Globus pallidus (tissue), 1 donor: ENCODE results near the gene CTSS.
"Not testable (repeated sequence)": the region's sequence is repeated elsewhere in the genome, so short reads cannot be mapped to it uniquely, and the experiment has no call there.

ENCODE experiments used
- DNase-seq: peaks from one replicate; pipeline ENCODE4 v3.0.0-alpha.2; 2015; ENCODE audit warnings: low spot score

The CTSS gene

GRCh38 chr1:150775276-150775675, 9.7 kb upstream of the CTSS start:
- no peak for DNase-seq

DNA sequence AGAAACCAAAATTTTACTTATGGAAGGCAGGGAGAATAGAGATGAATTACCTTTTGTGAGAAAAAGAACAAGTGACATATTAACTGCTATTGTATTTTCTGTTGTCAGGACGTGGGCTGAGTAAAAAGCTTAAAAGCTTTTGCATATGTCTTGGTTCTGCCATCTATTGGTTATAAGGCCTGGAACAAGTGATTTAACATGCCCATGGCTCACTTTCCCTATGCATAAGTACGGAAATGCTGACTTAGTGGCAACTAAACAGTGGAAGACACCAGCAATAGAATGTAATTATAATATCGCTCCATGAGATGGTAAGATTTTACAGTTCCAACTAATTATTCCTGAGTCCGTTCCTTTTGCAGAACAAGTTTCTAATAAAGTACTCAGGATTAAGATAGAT, 6.7 kb upstream of the CTSS start:
- no peak for DNase-seq

DNA sequence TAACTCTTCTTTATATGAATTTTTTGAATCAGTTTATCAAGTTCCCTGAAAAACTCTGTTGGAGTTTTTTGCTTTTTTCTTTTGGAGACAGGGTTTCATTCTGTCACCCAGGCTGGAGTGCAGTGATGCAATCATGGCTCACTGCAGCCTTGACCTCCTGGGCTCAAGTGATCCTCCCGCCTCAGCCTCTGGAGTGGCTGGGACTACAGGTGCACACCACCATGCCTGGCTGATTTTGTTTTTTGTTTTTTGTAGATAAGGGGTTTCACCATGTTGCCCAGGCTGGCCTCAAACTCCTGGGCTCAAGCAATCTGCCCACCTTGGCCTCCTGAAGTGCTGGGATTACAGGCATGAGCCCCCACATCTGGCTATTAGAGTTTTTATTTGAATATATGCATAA, 2.1 kb upstream of the CTSS start:
- not testable (repeated sequence) for DNase-seq

DNA sequence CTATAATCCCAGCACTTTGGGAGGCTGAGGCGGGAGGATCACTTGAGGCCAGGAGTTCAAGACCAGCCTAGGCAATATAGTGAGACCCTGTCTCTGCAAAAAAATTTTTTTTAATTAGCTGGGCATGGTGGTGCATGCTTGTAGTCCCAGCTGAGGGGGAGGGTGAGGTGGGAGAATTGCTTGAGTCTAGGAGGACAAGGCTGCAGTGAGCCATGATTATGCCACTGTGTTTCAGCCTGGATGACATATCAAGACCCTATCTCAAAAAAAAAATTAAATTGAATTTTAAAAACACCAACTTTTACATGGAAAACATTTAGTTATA, 361 bp upstream of the CTSS start:
- DNase-seq: not testable (repeated sequence)

DNA sequence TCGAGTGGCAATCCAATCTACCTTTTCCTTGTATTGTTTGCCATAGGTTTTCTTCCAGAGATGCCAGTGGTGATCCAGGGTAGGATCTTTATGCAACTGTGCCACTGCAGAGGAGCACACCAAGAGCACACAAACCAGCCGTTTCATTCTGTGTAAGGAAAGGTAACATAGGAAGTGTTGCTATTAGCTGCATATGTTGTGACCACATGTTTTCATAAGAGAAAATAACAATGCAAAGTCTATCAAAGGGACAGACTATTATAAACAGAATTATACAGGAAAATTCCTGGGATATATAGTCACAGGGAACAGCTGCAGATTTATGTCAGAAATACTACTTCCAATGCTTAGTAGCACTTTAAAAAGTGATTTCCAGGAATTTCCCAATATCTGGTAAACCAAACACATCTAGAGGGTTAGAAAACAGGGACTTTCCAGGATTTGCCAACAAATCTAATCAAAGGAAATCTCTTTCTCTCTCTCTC, 919 bp downstream of the CTSS start:
- DNase-seq: no peak

DNA sequence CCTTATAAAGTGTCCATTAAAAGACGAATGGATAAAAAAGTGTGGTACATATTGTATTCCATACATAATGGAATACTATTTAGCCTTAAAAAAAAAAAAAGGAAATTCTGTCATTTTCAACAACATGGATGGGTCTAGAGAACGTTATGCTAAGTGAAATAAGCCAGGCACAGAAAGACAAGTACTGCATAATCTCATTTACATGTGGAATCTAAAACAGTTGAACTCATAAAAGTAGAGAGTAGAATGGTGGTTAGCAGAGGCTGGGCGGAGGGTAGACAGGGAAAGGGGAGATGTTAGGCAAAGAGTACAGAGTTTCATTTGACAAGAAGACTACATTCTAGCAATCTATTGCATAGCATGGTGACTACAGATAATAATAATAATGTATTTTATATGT, 2.6 kb downstream of the CTSS start:
- no peak for DNase-seq

DNA sequence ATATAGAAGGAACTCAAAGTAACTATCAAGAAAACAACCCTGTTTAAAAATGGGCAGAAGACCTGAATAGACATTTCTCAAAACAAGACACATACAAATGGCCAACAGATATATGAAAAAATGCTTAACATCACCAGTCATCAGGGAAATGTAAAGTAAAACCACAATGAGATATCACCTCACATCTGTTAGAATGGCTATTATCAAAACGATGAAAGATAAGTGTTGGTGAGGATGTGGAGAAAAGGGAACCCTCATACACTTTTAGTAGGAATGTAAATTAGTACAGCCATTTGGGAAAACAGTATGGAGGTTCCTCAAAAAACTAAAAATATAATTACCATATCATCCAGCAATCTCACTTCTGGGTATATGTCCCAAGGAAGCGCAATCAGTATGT, 3.0 kb downstream of the CTSS start:
- DNase-seq: no peak

DNA sequence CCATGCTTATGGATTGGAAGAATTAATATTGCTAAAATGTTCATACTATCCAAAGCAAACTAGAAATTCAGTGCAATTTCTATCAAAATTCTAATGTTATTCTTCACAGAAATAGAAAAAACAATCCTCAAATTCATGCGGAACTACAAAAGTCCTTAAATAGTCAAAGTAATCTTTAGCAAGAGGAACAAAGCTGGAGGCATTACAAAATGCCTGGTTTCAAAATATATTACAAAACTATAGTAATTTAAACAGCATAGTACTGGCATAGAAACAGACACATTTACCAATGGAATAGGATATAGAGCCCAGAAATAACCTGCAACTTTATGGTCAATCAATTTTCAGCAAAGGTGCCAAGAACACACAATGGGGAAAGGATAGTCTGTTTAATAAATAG, 3.8 kb downstream of the CTSS start:
- DNase-seq: no peak

DNA sequence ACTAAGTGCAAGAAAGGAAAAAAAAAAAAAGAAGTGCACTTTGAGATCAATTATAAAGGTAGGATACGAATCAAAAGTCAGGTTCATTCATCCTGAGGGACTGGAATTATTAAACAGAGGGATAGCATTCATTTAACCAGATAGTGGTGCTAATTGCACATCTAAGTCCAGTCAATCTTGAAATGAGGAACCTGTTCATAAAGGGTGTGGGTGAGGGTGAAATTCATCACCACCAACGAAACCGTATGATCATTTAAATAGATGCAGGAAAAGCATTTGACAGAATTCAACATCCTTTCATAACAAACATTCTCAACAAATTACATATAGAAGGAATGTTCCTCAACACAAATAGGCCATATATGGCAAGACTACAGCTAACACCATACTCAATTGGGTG, 5.6 kb downstream of the CTSS start:
- DNase-seq: no peak

DNA sequence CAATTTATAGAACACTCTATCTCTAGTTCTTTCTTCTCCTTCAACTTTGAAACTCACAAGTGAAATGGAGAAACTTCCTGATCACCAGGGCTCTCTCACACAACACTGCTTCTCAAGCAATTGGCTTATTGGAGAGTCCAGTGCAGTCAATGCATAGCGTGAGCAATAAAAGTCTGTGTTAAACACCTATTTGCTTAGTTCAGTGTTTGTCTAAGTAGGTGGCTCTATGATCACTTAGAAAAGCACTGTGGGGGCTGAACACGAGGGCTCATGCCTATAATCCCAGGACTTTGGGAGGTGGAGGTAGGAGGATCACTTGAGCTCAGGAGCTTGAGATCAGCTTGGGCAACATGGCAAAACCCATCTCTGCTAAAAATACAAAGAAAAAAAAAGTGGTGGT, 12.2 kb downstream of the CTSS start:
- DNase-seq: no peak

DNA sequence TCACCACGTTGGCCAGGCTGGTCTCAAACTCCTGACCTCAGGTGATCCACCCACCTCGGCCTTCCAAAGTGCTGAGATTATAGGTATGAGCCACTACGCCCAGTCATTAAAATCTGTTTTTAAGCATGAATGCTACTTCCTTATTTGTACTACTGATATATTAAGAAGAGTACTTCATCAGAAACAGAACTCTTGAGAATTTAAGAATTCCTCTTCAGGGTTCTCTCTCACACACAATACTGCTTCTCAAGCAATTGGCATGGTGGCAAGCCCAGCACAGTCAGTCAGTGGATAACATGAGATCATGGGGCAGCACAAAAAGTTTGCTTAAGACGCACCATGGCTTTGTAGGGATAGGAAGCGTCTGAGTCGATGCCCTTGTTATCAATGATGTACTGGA, 14.1 kb downstream of the CTSS start:
- DNase-seq: no peak

DNA sequence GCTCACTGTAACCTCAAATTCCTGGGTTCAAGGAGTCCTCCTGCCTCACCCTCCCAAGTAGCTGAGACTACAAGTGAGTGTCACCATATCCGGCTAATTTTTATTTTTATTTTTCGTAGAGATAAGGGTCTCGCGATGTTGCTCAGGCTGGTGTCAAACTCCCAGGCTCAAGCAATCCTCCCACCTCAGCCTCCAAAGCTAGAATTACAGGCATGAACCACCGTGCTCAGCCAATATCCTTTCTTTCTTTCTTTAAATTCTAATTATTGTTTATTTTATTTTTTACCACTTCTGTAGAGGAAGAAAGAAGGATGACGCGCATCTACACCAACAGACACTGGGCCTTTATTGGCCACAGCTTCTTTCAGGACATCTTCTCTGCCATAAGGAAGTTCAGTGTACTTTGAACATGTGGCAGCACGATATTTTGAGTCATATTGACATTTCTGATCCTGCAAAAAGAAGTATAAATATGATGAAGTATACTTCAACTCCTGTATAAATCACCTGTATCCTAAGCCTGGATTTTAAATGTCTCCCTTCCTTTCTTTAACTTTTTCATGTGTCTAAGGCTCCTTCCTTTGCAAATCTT, 15.8 kb downstream of the CTSS start:
- no peak for DNase-seq

GRCh38 chr1:150748878-150749719, 16.5 kb downstream of the CTSS start:
- no peak for DNase-seq

DNA sequence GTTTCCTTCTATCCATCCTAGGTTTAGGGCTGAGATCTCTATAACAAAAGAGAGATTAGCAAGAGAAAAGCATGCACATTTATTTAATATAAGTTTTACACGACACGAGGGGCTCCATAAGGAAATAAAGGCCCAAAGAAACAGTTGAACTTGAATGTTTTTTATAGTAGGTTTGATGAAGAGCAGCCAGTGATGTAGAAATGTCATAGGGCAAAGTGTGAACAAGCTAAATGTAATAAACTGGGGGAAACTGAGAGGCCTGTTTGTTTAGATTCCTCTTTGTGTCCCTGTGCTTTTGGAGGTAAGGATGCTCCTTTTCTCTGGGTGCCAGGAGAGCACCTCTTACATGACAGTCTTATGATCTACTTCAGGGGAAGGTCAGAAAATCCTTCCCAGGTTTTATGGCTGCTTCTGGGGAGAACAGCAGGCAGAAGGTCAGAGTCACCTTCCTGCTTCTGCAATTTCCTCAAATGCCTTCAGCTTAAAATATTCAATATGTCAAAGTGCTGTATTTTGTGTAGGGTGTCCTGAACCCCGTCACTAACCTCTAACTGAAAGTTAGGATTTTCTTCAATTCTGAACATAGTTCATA, 35.4 kb downstream of the CTSS start:
- no peak for DNase-seq

- DNase-seq: no peak
Measured at GRCh38 chr1:150724336-150724735, 41.2 kb downstream of the CTSS start.

GRCh38 chr1:150720703-150721102, 44.9 kb downstream of the CTSS start, which contains the start of gene HORMAD1:
Gene HORMAD1, minus strand, starts transcription at chr1:150720895. Its CDS starts 1,390 bp downstream, at chr1:150719505.
- DNase-seq: no peak

DNA sequence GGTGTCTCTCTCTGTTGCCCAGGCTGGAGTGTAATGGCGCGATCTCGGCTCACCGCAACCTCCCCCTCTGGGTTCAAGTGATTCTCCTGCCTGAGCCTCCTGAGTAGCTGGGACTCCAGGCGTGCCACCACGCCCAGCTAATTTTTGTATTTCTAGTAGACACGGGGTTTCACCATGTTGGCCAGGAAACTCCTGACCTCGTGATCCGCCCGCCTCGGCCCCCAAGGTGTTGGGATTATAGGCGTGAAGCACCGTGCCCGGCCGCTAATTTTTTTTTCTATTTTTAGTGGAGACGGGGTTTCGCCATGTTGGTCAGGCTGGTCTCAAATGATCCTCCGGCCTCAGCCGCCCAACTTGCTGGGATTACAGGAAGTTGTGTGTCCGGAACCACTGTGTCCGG, 45.5 kb downstream of the CTSS start:
- no peak for DNase-seq

DNA sequence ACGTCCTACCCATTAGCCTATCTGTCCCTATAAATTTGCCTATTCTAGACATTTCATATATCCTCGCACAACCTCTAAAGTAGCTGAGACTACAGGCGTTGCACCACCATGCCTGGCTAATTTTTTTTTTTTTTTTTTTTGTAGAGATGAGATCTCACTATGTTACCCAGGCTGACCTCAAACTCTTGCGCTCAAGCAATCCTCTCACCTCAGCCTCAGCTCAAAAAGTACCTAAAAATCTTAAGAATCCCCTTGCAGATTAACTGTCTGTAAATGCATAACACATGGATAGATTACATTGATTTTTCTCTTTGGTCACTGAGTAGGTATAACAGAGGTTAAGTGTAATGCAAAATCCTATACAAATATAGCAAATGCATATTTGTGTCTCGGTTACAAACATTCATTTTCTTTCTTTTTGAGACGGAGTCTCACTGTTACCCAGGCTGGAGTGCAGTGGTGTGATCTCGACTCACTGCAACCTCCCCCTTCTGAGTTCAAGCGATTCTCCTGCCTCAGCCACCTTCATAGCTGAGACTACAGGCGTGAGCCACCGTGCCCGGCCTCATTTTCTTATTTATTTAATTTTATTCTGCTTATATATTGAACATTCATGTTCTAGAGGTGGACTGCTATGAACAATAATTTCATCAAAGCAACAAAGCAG, 47.2 kb downstream of the CTSS start:
- no peak for DNase-seq

GRCh38 chr1:150709031-150709430, 56.5 kb downstream of the CTSS start:
- DNase-seq: not testable (repeated sequence)

DNA sequence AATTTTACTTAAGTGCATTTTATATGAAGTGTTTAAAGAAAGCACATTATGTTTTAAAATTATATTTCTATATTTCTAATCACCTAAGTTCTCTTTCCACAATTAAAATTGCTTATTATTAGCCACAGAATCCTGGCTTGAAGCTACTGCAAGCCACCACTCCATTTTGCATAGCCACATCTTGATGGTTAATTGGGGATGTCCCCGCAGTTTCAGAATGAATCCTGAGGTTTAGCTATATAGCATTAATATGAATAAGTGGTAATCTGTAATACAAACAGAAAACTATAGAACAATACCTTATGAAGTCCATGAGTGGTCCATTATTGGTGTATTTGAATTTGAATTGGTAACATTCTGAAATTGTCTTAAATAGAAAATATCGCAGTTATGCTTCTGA, 57.0 kb downstream of the CTSS start:
- DNase-seq: no peak

DNA sequence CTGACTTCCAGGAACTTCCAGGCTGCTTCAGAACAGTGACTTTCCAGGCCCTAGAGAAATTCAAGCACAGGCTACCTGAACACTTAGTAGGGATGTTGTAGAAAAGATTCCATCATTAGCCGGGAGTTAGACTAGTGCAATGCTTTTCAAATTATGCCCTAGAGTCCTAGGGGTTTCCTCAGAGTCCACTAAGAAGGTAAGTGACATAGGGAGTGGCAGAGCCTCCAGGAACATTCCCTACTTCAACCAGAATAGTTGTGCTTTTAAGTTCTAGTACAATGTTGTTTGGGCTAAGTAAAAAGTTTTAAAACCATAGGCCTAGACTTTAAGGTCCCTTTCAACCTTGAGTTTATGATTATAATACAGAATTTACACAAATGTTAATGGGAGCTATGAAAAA, 59.5 kb downstream of the CTSS start:
- no peak for DNase-seq

GRCh38 chr1:150703427-150703826, 62.2 kb downstream of the CTSS start:
- DNase-seq: no peak
